ENCODE results near the gene AGAP3. TPM values are rescaled to one million over a fixed set of nuclear protein-coding genes. Genes with fewer than 3 reads are reported as not detected.
A peak's percentile ranks its signal among the peaks of the same experiment; 100 is the strongest.

Gene AGAP3
- total and polyA plus RNA-seq, 2 of the 4 experiments (the other 2 are of a cell fraction), result 35.3 to 93.9 TPM

GRCh38 chr7:151085691-151086620 lies at the start of gene AGAP3 (continued):
- no peak for TF ChIP-seq RFX5 (IDR thresholded peaks at IDR 0.05; ENCODE audit: low read depth, low read length)

GRCh38 chr7:151038951-151039849 lies 47.1 kb upstream of the AGAP3 start:
- 40% methylated on average over 2 of the region's 12 CpGs; no CpG with 5 or more reads in 1 of the 2 experiments for WGBS, 2 experiments (ENCODE audit: extremely low coverage in 2 of 2, insufficient read length in 1 of 2)
- Histone ChIP-seq H2BK120ac (ENCODE audit: low read depth, low read length) (peak overlapping the region; percentile 77), H4K5ac (ENCODE audit: low read depth, low read length) (no peak overlapping the region), H3K9me3 (ENCODE audit: control insufficient read depth, insufficient read depth, low read length) (no peaks in the 10 kb centered on the region), H3K27ac (ENCODE audit: insufficient read depth, low read length) (peak overlapping the region; percentile 24; the same call in 1 of the 2 replicates), H4K20me1 (ENCODE audit: insufficient read depth, low read length) (peaks cover 8% of the 10 kb centered on the region), H3K56ac (ENCODE audit: extremely low read depth, insufficient read depth, low read length) (no peak overlapping the region), H2AK5ac (ENCODE audit: low read depth, low read length) (peak overlapping the region; percentile 36), H3K4me3 (ENCODE audit: insufficient read depth, low read depth, low read length) (no peak overlapping the region), H2BK5ac (ENCODE audit: low read depth, low read length, poor library complexity, severe bottlenecking) (peak overlapping the region; percentile 69), H4K8ac (ENCODE audit: low read depth in 2 of 2, low read length in 2 of 2) (peak overlapping the region; percentile 16 to 61; a peak in 2 of 4 replicates), H3K4ac (ENCODE audit: low read depth, low read length) (peak overlapping the region; percentile 77), H3K4me2 (ENCODE audit: low read depth, low read length) (0 out of 2 replicates have a peak overlapping the region, but pooled peaks have one; percentile 0), H3K9me1 (ENCODE audit: insufficient read depth, low read length) (peaks cover 18% of the 10 kb centered on the region), H3K14ac (replicated peaks; ENCODE audit: low read depth, low read length) (peak overlapping the region; percentile 64), H3K27me3 (ENCODE audit: control insufficient read depth, insufficient read depth, low read length) (no peaks in the 10 kb centered on the region), H3K18ac (ENCODE audit: low read depth, low read length) (0 out of 2 replicates have a peak overlapping the region, but pooled peaks have one; percentile 5), H3K4me1 (ENCODE audit: control insufficient read depth, insufficient read depth, low read length) (peaks cover 17% of the 10 kb centered on the region), H3K36me3 (ENCODE audit: control insufficient read depth, insufficient read depth, low read length) (peaks cover 37% of the 10 kb centered on the region), H2AK9ac (replicated peaks; ENCODE audit: low read depth, low read length, poor library complexity) (peak overlapping the region; percentile 92), H3K79me1 (ENCODE audit: low read depth in 1 of 2, low read length in 2 of 2) (peaks cover 0 to 12% of the 10 kb centered on the region in 2 experiments; a peak in 1 of 4 replicates), H2BK15ac (ENCODE audit: low read depth, low read length) (peak overlapping the region; percentile 21; the same call in 2 of the 3 replicates), H2BK20ac (ENCODE audit: low read depth, low read length) (peak overlapping the region; percentile 10; the same call in 1 of the 2 replicates), H3K23ac (ENCODE audit: low read depth, low read length) (0 out of 2 replicates have a peak overlapping the region, but pooled peaks have one; percentile 56), H3K9ac (ENCODE audit: low read depth, low read length) (peak overlapping the region; percentile 18; the same call in 1 of the 2 replicates), H4K91ac (ENCODE audit: insufficient read depth, low read depth, low read length) (peak overlapping the region; percentile 72), H2AFZ (replicated peaks; ENCODE audit: low read length, poor library complexity) (peak overlapping the region; percentile 84)
- dilution Hi-C loops (cut with HindIII; ENCODE audit: low sequenced_read_pairs, unreplicated experiment) (no loop called here), intact Hi-C loops (cut with micrococcal nuclease) (no loop called here), in situ Hi-C loops (cut with MboI; ENCODE audit: low sequenced_read_pairs) (no loop called here)
- CTCF ChIA-PET, result interaction anchor here (0.8 to 1.3 kb wide), 3 partner anchors 46 to 77 kb away, joined by 3 to 4 read pairs (median 3); no protein-coding TSS in a partner anchor
- ATAC-seq (ENCODE audit: low read depth), result peak; percentile 93
- no TSS peak for BruUV-seq (replicated peaks)
- POLR2A ChIA-PET (ENCODE audit: unreplicated experiment), result no interaction called here
- TF ChIP-seq FOS (IDR thresholded peaks at IDR 0.05; ENCODE audit: low read depth, low read length) (peak; percentile 77), POLR2A (IDR thresholded peaks at IDR 0.05; ENCODE audit: low read depth, low read length) (peak; percentile 88), ELK1 (IDR thresholded peaks at IDR 0.05; ENCODE audit: borderline replicate concordance, low read depth, low read length) (no peak), MXI1 (IDR thresholded peaks at IDR 0.05; ENCODE audit: borderline replicate concordance, low read depth, low read length) (no peak), MAZ (IDR thresholded peaks at IDR 0.05; ENCODE audit: borderline replicate concordance, low read depth, low read length) (peak; percentile 77), RCOR1 (IDR thresholded peaks at IDR 0.05; ENCODE audit: insufficient replicate concordance, low read length) (no peak), RFX5 (IDR thresholded peaks at IDR 0.05; ENCODE audit: low read depth, low read length) (no peak), CHD1 (IDR thresholded peaks at IDR 0.05; ENCODE audit: low read depth, low read length) (0 out of 2 replicates have a peak, but pooled peaks have one; percentile 43), RAD21 (IDR thresholded peaks at IDR 0.05; ENCODE audit: low read length) (peak; percentile 13; the same call in 1 of the 2 replicates), USF2 (IDR thresholded peaks at IDR 0.05; ENCODE audit: low read depth, low read length) (no peak)
- peak; percentile 91 for DNase-seq
